HG02970 (cell line): ENCODE data around the gene PARD3.
"Not testable (repeated sequence)": the region's sequence is repeated elsewhere in the genome, so short reads cannot be mapped to it uniquely, and the experiment has no call there.

Experiments
- ATAC-seq: cut with Tn5 transposase; IDR thresholded peaks from one replicate; pipeline ENCODE4 v1.9.1; 2021; ENCODE audit warnings: mild to moderate bottlenecking, moderate library complexity, moderate number of reproducible peaks; ENCODE audit not compliant: unreplicated experiment, low FRiP score

Gene PARD3

GRCh38 chr10:34722404-34722803 is 92.7 kb downstream of the PARD3 start:
- no peak for ATAC-seq

GRCh38 chr10:34721208-34721840 is 93.8 kb downstream of the PARD3 start:
- ATAC-seq: no peak

GRCh38 chr10:34719746-34720145 is 95.3 kb downstream of the PARD3 start:
- no peak for ATAC-seq

- ATAC-seq: no peak
Observed at GRCh38 chr10:34719328-34719727, 95.8 kb downstream of the PARD3 start.

- ATAC-seq: no peak
Observed at GRCh38 chr10:34717429-34717828, 97.7 kb downstream of the PARD3 start.

GRCh38 chr10:34716958-34717357 is 98.1 kb downstream of the PARD3 start:
- ATAC-seq: no peak

GRCh38 chr10:34716234-34716633 is 98.9 kb downstream of the PARD3 start:
- ATAC-seq: no peak

- no peak for ATAC-seq
Observed at GRCh38 chr10:34715511-34716187, 99.4 kb downstream of the PARD3 start.

GRCh38 chr10:34713875-34714274 is 101.2 kb downstream of the PARD3 start:
- no peak for ATAC-seq

- ATAC-seq: no peak
Observed at GRCh38 chr10:34711500-34711899, 103.6 kb downstream of the PARD3 start.

GRCh38 chr10:34710391-34710751 is 104.7 kb downstream of the PARD3 start:
- ATAC-seq: no peak

- no peak for ATAC-seq
Observed at GRCh38 chr10:34709637-34710390, 105.3 kb downstream of the PARD3 start.

- ATAC-seq: no peak
Observed at GRCh38 chr10:34707656-34708055, 107.4 kb downstream of the PARD3 start.

GRCh38 chr10:34706992-34707391 is 108.1 kb downstream of the PARD3 start:
- ATAC-seq: not testable (repeated sequence)

- ATAC-seq: no peak
Observed at GRCh38 chr10:34706147-34706546, 108.9 kb downstream of the PARD3 start.

- ATAC-seq: no peak
Observed at GRCh38 chr10:34705563-34705962, 109.5 kb downstream of the PARD3 start.

- no peak for ATAC-seq
Observed at GRCh38 chr10:34704526-34705184, 110.4 kb downstream of the PARD3 start.

- ATAC-seq: no peak
Observed at GRCh38 chr10:34702982-34703381, 112.1 kb downstream of the PARD3 start.

GRCh38 chr10:34702093-34702937 is 112.8 kb downstream of the PARD3 start:
- ATAC-seq: no peak

- no peak for ATAC-seq
Observed at GRCh38 chr10:34701194-34701593, 113.9 kb downstream of the PARD3 start.
